B cell (primary cell): Measurements from ENCODE around the gene ARSD. TPM values are rescaled to one million over a fixed set of nuclear protein-coding genes. Genes with fewer than 3 reads are reported as not detected.
"Not testable (repeated sequence)": the region's sequence is repeated elsewhere in the genome, so short reads cannot be mapped to it uniquely, and the experiment has no call there.

ENCODE experiments used
- ATAC-seq: fragments of 200-7000 bp; cut with Tn5 transposase; one replicate; pipeline ENCODE4 v1.10.0; 2021; ENCODE audit warnings: low read depth, mild to moderate bottlenecking, moderate number of reproducible peaks, moderate library complexity
- CTCF ChIA-PET: fragments of 350-600 bp; sonication (Branson Sonifier 250); formaldehyde crosslinking; loops from one replicate; lab custom pipeline; 2021; ENCODE audit warnings: antibody characterized with exemption, inconsistent platforms; lab: Charles Lee
- POLR2A ChIA-PET: fragments of 350-600 bp; sonication (Branson Sonifier 250); formaldehyde crosslinking; loops from one replicate; lab custom pipeline; 2021; ENCODE audit warnings: antibody characterized with exemption; lab: Charles Lee
- DNase-seq: peaks from one replicate; pipeline ENCODE4 v3.0.0; 2013
- H2AFZ ChIP-seq: 2 replicates; pipeline ENCODE4 v1.6.1; 2012; ENCODE audit warnings: mild to moderate bottlenecking, low read depth, low read length; ENCODE audit not compliant: insufficient read depth, poor library complexity, severe bottlenecking
- H3K27ac ChIP-seq, 2 donors: 1 replicate in 1 of 2; 2 replicates in 1 of 2; pipeline ENCODE4 v1.5.1; 2012 to 2013; ENCODE audit warnings: low read length in 2 of 2, mild to moderate bottlenecking in 2 of 2, moderate library complexity in 1 of 2
- H3K27me3 ChIP-seq, 4 experiments: fragments of 200-600 bp in 1 of 4; sonication (generic) in 1 of 4; replicated peaks in 1 of 4; 1 replicate in 2 of 4; 2 replicates in 2 of 4; pipeline versions ENCODE4 v1.6.1 to v1.7.0; 2013 to 2016; ENCODE audit warnings: low read length in 3 of 4, mild to moderate bottlenecking in 2 of 4, mixed read lengths in 1 of 4, moderate library complexity in 1 of 4; ENCODE audit not compliant: insufficient read depth in 4 of 4, control insufficient read depth in 3 of 4; ENCODE audit errors: control extremely low read depth in 1 of 4
- H3K36me3 ChIP-seq, 2 experiments: replicated peaks in 1 of 2; 1 replicate in 1 of 2; 2 replicates in 1 of 2; pipeline versions ENCODE4 v1.6.1 to v1.7.1; 2013; ENCODE audit warnings: low read length in 1 of 2; ENCODE audit not compliant: insufficient read depth in 2 of 2, control insufficient read depth in 1 of 2; ENCODE audit errors: control extremely low read depth in 1 of 2, extremely low read depth in 1 of 2
- H3K4me1 ChIP-seq, 2 donors: fragments of 200-600 bp in 1 of 2; sonication (generic) in 1 of 2; 1 replicate in 1 of 2; 2 replicates in 1 of 2; pipeline versions ENCODE4 v1.5.1 to v1.6.1; 2013 to 2017; ENCODE audit warnings: low read length in 2 of 2; ENCODE audit not compliant: control insufficient read depth in 2 of 2, insufficient read depth in 2 of 2
- H3K4me2 ChIP-seq: replicated peaks from 2 replicates; pipeline ENCODE3; 2012; ENCODE audit warnings: mild to moderate bottlenecking, low read depth, low read length; ENCODE audit not compliant: poor library complexity, severe bottlenecking
- H3K4me3 ChIP-seq, 5 experiments: fragments of 200-600 bp in 1 of 5; sonication (generic) in 1 of 5; 1 replicate in 3 of 5; 2 replicates in 2 of 5; pipeline versions ENCODE4 v1.5.1 to v1.7.0; 2011 to 2016; ENCODE audit warnings: low read length in 4 of 5, mild to moderate bottlenecking in 4 of 5, low read depth in 2 of 5, control low read depth in 1 of 5, moderate library complexity in 1 of 5; ENCODE audit not compliant: insufficient read depth in 1 of 5; ENCODE audit errors: control extremely low read depth in 1 of 5, extremely low read depth in 1 of 5
- H3K79me2 ChIP-seq: fragments of 200-600 bp; sonication (generic); one replicate; pipeline ENCODE4 v1.6.0; 2016; ENCODE audit warnings: low read length; ENCODE audit not compliant: control insufficient read depth, insufficient read depth
- H3K9ac ChIP-seq: fragments of 200-600 bp; sonication (generic); 2 replicates; pipeline ENCODE4 v1.6.1; 2017; ENCODE audit warnings: mild to moderate bottlenecking, low read length, moderate library complexity
- H3K9me3 ChIP-seq, 3 donors: one replicate each; pipeline versions ENCODE4 v1.6.1 to v1.7.1; 2013; ENCODE audit warnings: low read length in 2 of 3; ENCODE audit not compliant: control insufficient read depth in 2 of 3, insufficient read depth in 1 of 3; ENCODE audit errors: control extremely low read depth in 1 of 3
- H4K20me1 ChIP-seq: 2 replicates; pipeline ENCODE4 v1.6.0; 2012; ENCODE audit warnings: mild to moderate bottlenecking, low read length; ENCODE audit not compliant: insufficient read depth, control insufficient read depth, poor library complexity, severe bottlenecking
- H3K27ac Mint-ChIP-seq: one replicate; pipeline ENCODE4 v1.8.0; 2021; ENCODE audit warnings: mixed read lengths
- H3K27me3 Mint-ChIP-seq: one replicate; pipeline ENCODE4 v1.8.0; 2021; ENCODE audit warnings: mixed read lengths
- H3K4me1 Mint-ChIP-seq: one replicate; pipeline ENCODE4 v1.8.0; 2021; ENCODE audit warnings: mixed read lengths
- H3K4me3 Mint-ChIP-seq: one replicate; pipeline ENCODE4 v1.8.0; 2021; ENCODE audit warnings: mixed read lengths
- H3K9me3 Mint-ChIP-seq: one replicate; pipeline ENCODE4 v1.8.0; 2022; ENCODE audit warnings: mixed read lengths; ENCODE audit not compliant: insufficient read depth
- CTCF ChIP-seq: fragments of 200-600 bp; IDR thresholded peaks from one replicate; pipeline ENCODE4 v1.8.0; 2022; ENCODE audit warnings: antibody characterized with exemption, mild to moderate bottlenecking
- EZH2 ChIP-seq: IDR thresholded peaks from 2 replicates; pipeline ENCODE4 v1.6.1; 2012; ENCODE audit warnings: borderline replicate concordance, low read depth, mild to moderate bottlenecking, moderate library complexity, low read length; ENCODE audit not compliant: insufficient read depth, poor library complexity, severe bottlenecking
- WGBS: methylation state at CpG from one replicate; pipeline ENCODE4 v1.1.5; 2013; ENCODE audit warnings: missing lambda C conversion rate; ENCODE audit not compliant: insufficient coverage; 5-methylcytosine and 5-hydroxymethylcytosine counted together
- intact Hi-C: fragments of 100-400 bp; cut with micrococcal nuclease; formaldehyde crosslinking; loops from one replicate; pipeline ENCODE4 v1.10.0; 2022
- polyA plus RNA-seq: library from polyadenylated mRNA; depleted of rRNA; stranded (reverse); fragments of >200 nt; gene quantifications from 2 replicates; pipeline ENCODE4 v1.2.3, GENCODE V29; 2012
- total RNA-seq, 2 donors: library from RNA; stranded (reverse); fragments of 120-200 nt in 1 of 2; gene quantifications; 1 replicate in 1 of 2; 2 replicates in 1 of 2; pipeline versions ENCODE4 v1.2.3 to v1.2.4, GENCODE V29; 2013 to 2022

Gene ARSD
- total and polyA plus RNA-seq, 2 donors (not counting 1 experiment from before 2014, with no cell fraction given): 2.7 to 13.3 TPM

DNA sequence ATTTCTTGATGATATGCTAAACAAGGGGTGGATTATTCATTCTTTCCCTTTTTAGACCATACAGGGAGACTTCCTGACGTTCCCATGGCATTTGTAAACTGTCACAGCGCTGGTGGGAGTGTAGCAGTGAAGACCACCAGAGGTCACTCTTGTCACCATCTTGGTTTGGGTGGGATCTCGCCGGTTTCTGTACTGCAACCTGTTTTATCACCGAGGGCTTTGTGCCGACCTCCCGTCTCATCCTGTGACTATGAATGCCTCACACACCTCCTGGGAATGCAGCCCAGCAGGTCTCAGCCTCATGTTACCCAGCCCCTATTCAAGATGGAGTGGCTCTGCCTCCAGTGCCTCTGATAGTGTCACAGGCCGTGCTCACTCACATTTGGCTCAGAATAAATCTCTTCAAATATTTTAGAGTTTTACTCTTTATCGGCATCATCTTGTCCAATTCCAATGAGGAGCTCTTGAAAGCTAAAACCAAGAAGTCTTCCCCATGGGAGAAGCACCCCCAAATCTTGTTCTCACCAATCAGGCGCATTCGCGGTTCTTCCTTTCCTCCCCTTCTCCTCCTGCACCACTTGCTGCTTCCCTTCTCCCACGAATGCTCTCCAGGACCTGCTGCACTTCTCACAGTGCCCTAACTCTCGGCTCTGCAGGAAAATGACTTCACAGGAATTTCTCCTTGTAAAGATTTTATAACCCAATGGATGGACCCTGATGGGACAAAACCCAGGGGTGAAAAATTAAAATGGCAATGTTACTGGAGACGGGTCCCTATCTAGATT is 39.2 kb downstream of the ARSD start:
- intact Hi-C loops, H3K27me3 ChIP-seq, H3K27me3 Mint-ChIP-seq, H4K20me1 ChIP-seq, CTCF ChIA-PET, ATAC-seq, H3K79me2 ChIP-seq, H3K9me3 ChIP-seq, H3K9me3 Mint-ChIP-seq, H3K27ac Mint-ChIP-seq, H3K4me1 ChIP-seq, H3K4me1 Mint-ChIP-seq, H3K36me3 ChIP-seq, POLR2A ChIA-PET: not testable (repeated sequence)
- Histone ChIP-seq H3K9ac (peak overlapping the region; percentile 62), H3K27ac (peak overlapping the region in 1 of 2 donors; percentile 23), H3K4me3 (peak overlapping the region; percentile 27 to 62 (median 39)), H2AFZ (peak overlapping the region; percentile 74), H3K4me2 (peak overlapping the region; percentile 67)
- 52% methylated on average over 10 of the region's 15 CpGs for WGBS
- peak; percentile 13 for TF ChIP-seq CTCF
- DNase-seq: peak; percentile 8
- H3K4me3 Mint-ChIP-seq: peak overlapping the region; percentile 87

- TF ChIP-seq EZH2 (no peak), CTCF (no peak)
- H3K27me3 Mint-ChIP-seq: peaks cover 3% of the 10 kb centered on the region
- H3K4me3 Mint-ChIP-seq: peak overlapping the region; percentile 87
- ATAC-seq: no peak
- peak overlapping the region; percentile 27 to 62 (median 39) for H3K4me3 ChIP-seq
- peak overlapping the region; percentile 74 for H2AFZ ChIP-seq
- ChIA-PET POLR2A (no interaction called here), CTCF (no interaction called here)
- WGBS: 67% methylated on average over 3 of the region's 11 CpGs
- peak overlapping the region; percentile 62 for H3K9ac ChIP-seq
- no peak overlapping the region for H3K27ac Mint-ChIP-seq
- peak overlapping the region; percentile 67 for H3K4me2 ChIP-seq
- H4K20me1 ChIP-seq: no peaks in the 10 kb centered on the region
- H3K9me3 Mint-ChIP-seq: no peaks in the 10 kb centered on the region
- H3K27ac ChIP-seq: peak overlapping the region in 1 of 2 donors; percentile 23
- H3K36me3 ChIP-seq: no peaks in the 10 kb centered on the region
- H3K27me3 ChIP-seq: no peaks in the 10 kb centered on the region
- no peaks in the 10 kb centered on the region for H3K79me2 ChIP-seq
- no peak for DNase-seq
- intact Hi-C loops: no loop called here
- H3K4me1 Mint-ChIP-seq: peaks cover 10% of the 10 kb centered on the region
- H3K4me1 ChIP-seq: peaks cover 5% of the 10 kb centered on the region in 2 donors
- H3K9me3 ChIP-seq: no peaks in the 10 kb centered on the region
Observed at GRCh38 chrX:2889045-2889605, 40.0 kb downstream of the ARSD start.
